Fibroblast of skin of left biceps (primary cell): ENCODE measurements around the gene FRMD4A.
"Not testable (repeated sequence)": the region's sequence is repeated elsewhere in the genome, so short reads cannot be mapped to it uniquely, and the experiment has no call there.

Source experiments
- DNase-seq, 2 experiments: peaks; one replicate each; pipeline ENCODE4 v3.0.0-alpha.2; 2013; ENCODE audit warnings: low read depth in 2 of 2

FRMD4A gene

GRCh38 chr10:13788711-13789447, 541.8 kb downstream of the FRMD4A start:
- DNase-seq = no peak

GRCh38 chr10:13788320-13788600, 542.5 kb downstream of the FRMD4A start:
- no peak for DNase-seq

GRCh38 chr10:13787015-13787421, 543.7 kb downstream of the FRMD4A start:
- DNase-seq = no peak

- DNase-seq = no peak
Observed at GRCh38 chr10:13784067-13784466, 546.7 kb downstream of the FRMD4A start.

GRCh38 chr10:13779748-13780147, 551.0 kb downstream of the FRMD4A start:
- no peak for DNase-seq

GRCh38 chr10:13778693-13778960, 552.1 kb downstream of the FRMD4A start:
- not testable (repeated sequence) for DNase-seq

- DNase-seq = no peak
Observed at GRCh38 chr10:13776861-13777311, 553.8 kb downstream of the FRMD4A start.

GRCh38 chr10:13775786-13776775, 554.6 kb downstream of the FRMD4A start:
- DNase-seq = peak; percentile 67 to 73

GRCh38 chr10:13774303-13774893, 556.3 kb downstream of the FRMD4A start:
- DNase-seq = no peak

- DNase-seq = no peak
Observed at GRCh38 chr10:13773496-13774170, 557.1 kb downstream of the FRMD4A start.

GRCh38 chr10:13773043-13773442, 557.7 kb downstream of the FRMD4A start:
- DNase-seq = no peak

- DNase-seq = no peak
Observed at GRCh38 chr10:13771992-13772391, 558.7 kb downstream of the FRMD4A start.

GRCh38 chr10:13770760-13771493, 559.8 kb downstream of the FRMD4A start:
- no peak for DNase-seq

- DNase-seq = no peak
Observed at GRCh38 chr10:13769946-13770345, 560.8 kb downstream of the FRMD4A start.

GRCh38 chr10:13767676-13768178, 563.0 kb downstream of the FRMD4A start:
- DNase-seq = no peak

GRCh38 chr10:13767148-13767547, 563.6 kb downstream of the FRMD4A start:
- DNase-seq = not testable (repeated sequence)

- DNase-seq = no peak
Observed at GRCh38 chr10:13765641-13766341, 564.9 kb downstream of the FRMD4A start.

- DNase-seq = no peak
Observed at GRCh38 chr10:13761490-13762091, 569.1 kb downstream of the FRMD4A start.

- DNase-seq = peak in 1 of 2 experiments; percentile 37
Observed at GRCh38 chr10:13759168-13759567, 571.6 kb downstream of the FRMD4A start.

- no peak for DNase-seq
Observed at GRCh38 chr10:13758756-13759155, 572.0 kb downstream of the FRMD4A start.
